ENCODE results near the gene OOEP. TPM values are rescaled to one million over a fixed set of nuclear protein-coding genes. Genes with fewer than 3 reads are reported as not detected.

Gene OOEP
- total RNA-seq, result 0.33 TPM in 1 of 2 replicates, not detected in the other

GRCh38 chr6:73369563-73369962 is at the start of gene OOEP:
TSS of gene OOEP (minus strand) at chr6:73369897. CDS start at chr6:73369792, 105 bp downstream.

DNA sequence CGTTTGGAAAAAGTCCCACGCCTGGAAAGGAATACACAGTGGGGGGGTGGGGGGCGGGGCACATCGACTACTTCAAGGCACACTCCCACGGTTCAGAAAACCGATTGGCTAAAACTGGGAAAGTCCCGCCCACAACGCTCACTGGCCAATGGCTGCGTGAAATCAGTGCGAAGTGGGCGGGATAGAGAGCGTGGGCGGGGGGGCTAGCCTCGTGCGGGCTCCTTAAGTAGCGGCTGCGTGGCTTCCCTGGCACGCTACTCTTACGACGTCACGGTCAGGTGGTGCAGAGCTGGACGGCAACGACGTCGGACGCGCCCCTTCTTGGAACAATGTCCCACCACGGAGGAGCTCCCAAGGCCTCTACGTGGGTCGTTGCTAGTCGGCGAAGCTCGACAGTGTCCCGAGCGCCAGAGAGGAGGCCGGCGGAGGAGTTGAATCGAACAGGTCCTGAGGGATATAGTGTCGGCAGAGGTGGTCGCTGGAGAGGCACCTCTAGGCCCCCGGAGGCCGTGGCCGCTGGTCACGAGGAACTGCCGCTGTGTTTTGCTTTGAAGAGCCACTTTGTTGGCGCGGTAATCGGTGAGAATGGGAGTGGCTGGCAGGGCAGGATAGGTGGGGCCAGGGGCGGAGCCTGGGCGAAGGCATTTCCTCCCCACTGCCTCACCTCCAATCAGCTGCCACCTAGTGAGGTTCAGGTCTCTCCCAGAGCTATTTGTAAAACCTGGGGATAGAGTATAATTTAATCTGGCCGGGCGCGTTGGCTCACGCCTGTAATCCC is 25.1 kb upstream of the OOEP start, which contains the start of gene DDX43:
Gene DDX43 (plus strand): TSS at position 252 of the 778 bp plus-strand sequence. CDS start 78 bp downstream, at position 330.

DNA sequence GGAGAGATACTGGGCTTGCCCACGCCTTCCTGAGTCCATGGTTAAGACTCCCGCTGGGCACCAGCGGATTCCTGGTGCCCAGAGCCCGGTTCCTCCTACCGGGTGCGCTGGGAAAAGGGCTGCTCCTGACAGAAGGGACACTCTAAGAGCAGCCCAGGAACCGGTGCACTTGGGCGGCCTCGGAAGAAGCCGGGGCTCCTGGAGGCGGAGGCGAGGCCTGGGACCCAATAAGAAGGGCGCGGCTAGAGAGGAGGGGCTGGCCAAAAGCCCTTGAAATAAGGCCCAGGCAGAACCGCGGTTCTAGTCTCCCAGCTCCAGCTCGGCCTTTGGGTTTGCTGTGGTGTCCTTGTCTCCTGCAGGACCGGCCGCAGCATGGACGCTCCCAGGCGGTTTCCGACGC is 7.3 kb downstream of the OOEP start, which contains the start of gene KHDC3L:
Gene KHDC3L (plus strand): TSS at position 301 of the 400 bp plus-strand sequence. CDS start 72 bp downstream, at position 373.

DNA sequence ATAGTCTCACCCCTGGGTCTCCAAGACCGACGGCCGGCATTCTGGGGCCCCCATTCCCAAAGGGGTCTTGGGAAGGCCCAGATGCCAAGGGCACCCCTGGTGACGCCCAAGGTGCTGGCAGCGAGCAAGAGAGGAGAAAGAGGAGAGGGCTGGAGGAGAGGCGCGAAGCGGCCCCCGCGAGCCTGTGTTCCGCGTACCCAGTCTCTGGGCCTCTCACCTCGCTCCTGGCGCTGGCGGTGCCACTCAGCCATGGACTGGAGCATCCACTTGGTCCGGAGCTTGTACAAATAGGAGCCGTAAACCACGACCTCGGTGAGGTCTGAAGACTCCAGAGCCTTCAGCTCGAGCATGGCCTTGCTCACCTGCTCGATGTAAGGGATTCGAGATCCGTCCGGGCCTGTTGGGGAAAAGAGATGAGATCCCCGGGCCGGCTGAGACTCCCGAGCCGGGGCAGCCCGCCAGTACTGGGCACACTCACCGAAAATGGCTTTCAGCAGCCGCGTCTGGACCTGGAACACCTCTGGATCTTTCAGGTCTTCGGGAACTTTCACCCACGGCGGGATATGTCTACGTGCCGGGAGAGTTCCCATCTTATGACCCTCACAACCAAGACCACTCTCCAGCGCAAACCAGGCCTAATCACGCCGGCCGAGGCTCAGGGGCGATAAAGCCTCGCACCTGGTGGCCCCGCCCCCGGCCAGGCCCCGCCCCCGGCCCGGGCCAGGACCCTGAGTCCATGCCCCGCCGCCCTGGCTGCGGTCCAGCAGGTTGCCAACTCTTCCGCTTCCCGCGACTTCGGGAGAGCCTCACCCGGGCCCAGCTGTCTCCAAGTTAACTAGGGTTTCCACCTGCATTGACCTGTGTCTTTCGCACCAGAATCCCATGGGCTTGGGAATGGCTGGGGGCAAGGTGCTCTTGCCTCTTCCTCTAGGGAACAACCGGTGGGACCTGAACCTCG is 15.8 kb downstream of the OOEP start, which contains the start of gene DPPA5:
Gene DPPA5 (minus strand): TSS at position 641 of the 958 bp plus-strand sequence. CDS start 51 bp downstream, at position 590.

Small RNA genes within 50 kb of the gene (small RNA-seq; reads per million reads assigned to genes)
- 1.1 reads per million, percentile 59 among the genes with 10 or more reads in this experiment for gene RPL39P3

Other genes with a start within 250 kb of the OOEP start
- not detected in 2 replicates for gene KHDC1L, start 144.4 kb downstream of the OOEP start, total RNA-seq
- 4.3 and 5.5 TPM in 2 replicates for gene KHDC1, start 106.7 kb downstream of the OOEP start, total RNA-seq
- gene DPPA5, start 15.6 kb downstream of the OOEP start, total RNA-seq, result not detected in 2 replicates
- gene KHDC3L, start 7.2 kb downstream of the OOEP start, total RNA-seq, result not detected in 2 replicates
- 1.6 and 2.7 TPM in 2 replicates for gene DDX43, start 24.9 kb upstream of the OOEP start, total RNA-seq
- 2.3 and 2.7 TPM in 2 replicates for gene CGAS, start 82.4 kb upstream of the OOEP start, total RNA-seq
- gene MTO1, start 91.8 kb upstream of the OOEP start, total RNA-seq, result 31.0 and 31.8 TPM in 2 replicates
- 13,253 and 21,584 TPM in 2 replicates for gene EEF1A1, start 151.1 kb upstream of the OOEP start, total RNA-seq

Data from placental epithelial cell (primary cell).